Progenitor cell of endocrine pancreas (in vitro differentiated cells): ENCODE results near the gene MGAT1. TPM values are rescaled to one million over a fixed set of nuclear protein-coding genes. Genes with fewer than 3 reads are reported as not detected.

Source experiments
- DNase-seq: peaks from one replicate; pipeline ENCODE4 v3.0.0; 2021; ENCODE audit warnings: low spot score; ENCODE audit not compliant: unreplicated experiment
- H3K27ac Mint-ChIP-seq: 2 replicates; pipeline ENCODE4 v1.8.0; 2021; ENCODE audit warnings: mild to moderate bottlenecking, moderate library complexity, mixed read lengths
- H3K27me3 Mint-ChIP-seq: 2 replicates; pipeline ENCODE4 v1.8.0; 2021; ENCODE audit warnings: mixed read lengths
- H3K36me3 Mint-ChIP-seq: 2 replicates; pipeline ENCODE4 v1.8.0; 2022; ENCODE audit warnings: mixed read lengths; ENCODE audit not compliant: insufficient read depth
- H3K4me1 Mint-ChIP-seq: 2 replicates; pipeline ENCODE4 v1.8.0; 2021; ENCODE audit warnings: low read depth, mixed read lengths
- H3K4me3 Mint-ChIP-seq: 2 replicates; pipeline ENCODE4 v1.8.0; 2021; ENCODE audit warnings: low read depth, mild to moderate bottlenecking, moderate library complexity, mixed read lengths
- H3K9me3 Mint-ChIP-seq: 2 replicates; pipeline ENCODE4 v1.8.0; 2021; ENCODE audit warnings: low read depth, mixed read lengths
- total RNA-seq: library from RNA; stranded (reverse); gene quantifications from 2 replicates; pipeline ENCODE4 v1.2.1, GENCODE V29; 2021
- TF ChIP-seq, protein P1 (sequence below): fragments of 200-600 bp; sonication (generic); IDR thresholded peaks from one replicate; pipeline ENCODE4 v1.5.0; 2021; ENCODE audit warnings: antibody characterized with exemption, mild to moderate bottlenecking; ENCODE audit not compliant: unreplicated experiment

The MGAT1 gene
- total RNA-seq, 1 donor from 2014 or later: 66.9 TPM

DNA sequence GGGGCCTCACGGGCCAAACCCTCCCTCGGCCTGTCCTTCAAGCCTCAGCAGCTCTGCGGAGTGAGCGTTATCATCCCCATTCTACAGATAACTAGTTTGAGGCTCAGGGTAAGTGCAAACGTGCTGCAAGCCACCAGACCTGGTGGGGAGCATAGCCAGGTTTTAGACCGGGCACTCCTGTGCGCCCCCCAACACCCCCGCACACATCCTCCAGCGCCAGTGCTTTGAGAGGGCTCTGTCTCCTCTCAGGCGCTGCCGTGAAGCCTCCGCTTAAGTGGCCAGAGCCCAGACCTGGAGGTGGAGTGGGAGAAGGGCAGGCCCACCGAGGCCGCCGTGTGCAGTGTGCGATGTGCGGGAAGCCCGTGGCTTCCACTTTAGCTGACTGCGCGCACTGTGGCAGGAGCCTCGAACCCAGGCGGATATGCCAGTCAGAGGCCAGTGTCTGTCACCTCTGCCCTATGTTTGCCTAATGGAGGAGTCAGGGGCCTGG lies 1.6 kb upstream of the MGAT1 start:
- H3K36me3 Mint-ChIP-seq: peaks cover 7% of the 10 kb centered on the region
- H3K4me3 Mint-ChIP-seq: no peak overlapping the region
- no peaks in the 10 kb centered on the region for H3K27me3 Mint-ChIP-seq
- TF ChIP-seq, protein P1, sequence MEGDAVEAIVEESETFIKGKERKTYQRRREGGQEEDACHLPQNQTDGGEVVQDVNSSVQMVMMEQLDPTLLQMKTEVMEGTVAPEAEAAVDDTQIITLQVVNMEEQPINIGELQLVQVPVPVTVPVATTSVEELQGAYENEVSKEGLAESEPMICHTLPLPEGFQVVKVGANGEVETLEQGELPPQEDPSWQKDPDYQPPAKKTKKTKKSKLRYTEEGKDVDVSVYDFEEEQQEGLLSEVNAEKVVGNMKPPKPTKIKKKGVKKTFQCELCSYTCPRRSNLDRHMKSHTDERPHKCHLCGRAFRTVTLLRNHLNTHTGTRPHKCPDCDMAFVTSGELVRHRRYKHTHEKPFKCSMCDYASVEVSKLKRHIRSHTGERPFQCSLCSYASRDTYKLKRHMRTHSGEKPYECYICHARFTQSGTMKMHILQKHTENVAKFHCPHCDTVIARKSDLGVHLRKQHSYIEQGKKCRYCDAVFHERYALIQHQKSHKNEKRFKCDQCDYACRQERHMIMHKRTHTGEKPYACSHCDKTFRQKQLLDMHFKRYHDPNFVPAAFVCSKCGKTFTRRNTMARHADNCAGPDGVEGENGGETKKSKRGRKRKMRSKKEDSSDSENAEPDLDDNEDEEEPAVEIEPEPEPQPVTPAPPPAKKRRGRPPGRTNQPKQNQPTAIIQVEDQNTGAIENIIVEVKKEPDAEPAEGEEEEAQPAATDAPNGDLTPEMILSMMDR: no peak
- H3K9me3 Mint-ChIP-seq: no peaks in the 10 kb centered on the region
- no peak overlapping the region for H3K27ac Mint-ChIP-seq
- no peak for DNase-seq
- H3K4me1 Mint-ChIP-seq: peaks cover 47% of the 10 kb centered on the region

DNA sequence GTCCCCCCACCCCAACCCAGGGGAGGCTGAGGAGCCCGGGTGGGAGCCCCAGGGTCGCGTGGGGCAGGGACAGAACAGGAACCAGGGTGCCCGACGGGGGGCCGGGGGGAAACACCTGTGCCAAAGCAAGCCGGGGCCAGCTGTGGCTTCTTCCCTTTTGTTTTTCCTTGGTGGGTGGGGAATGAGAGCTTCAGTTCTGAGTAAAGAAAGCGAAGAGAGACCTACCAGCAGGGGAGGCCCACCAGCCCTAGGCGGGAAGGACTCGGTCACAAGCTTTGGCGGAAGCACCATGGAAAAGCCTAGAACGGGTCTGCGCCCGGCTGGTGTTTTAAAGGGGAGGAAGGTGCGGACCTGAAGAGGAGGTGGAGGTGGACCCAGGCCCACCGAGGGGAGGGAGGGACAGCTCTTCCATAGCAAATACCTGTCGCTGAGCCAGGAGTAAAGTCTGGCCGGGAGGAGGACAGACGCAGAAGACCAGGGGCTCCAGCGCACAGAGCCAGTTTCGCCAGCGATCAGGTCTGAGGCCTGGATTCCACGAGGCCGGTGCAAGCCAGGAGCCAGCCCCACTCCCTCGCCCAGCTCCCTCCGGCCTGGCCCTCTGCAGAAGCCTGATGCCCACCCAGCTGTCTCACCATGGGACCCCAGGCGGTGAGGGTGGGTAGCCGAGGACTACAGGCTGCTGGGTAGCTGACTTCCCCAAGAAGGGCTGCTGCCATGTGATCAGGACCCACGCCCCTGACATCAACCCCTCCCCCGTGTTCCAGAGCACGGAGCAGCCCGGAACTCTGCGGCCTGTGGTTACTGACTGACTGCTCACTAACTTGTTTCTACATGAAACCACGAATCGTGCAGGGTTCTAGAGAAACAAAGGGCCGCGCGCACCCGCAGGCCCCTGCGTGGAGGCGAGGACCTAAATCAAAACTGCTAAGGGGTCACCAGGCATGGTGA lies 849 bp upstream of the MGAT1 start:
- H3K36me3 Mint-ChIP-seq: peaks cover 7% of the 10 kb centered on the region
- TF ChIP-seq, protein P1: no peak
- H3K27me3 Mint-ChIP-seq: no peaks in the 10 kb centered on the region
- DNase-seq: no peak
- H3K4me3 Mint-ChIP-seq: peak overlapping the region; percentile 69
- peak overlapping the region; percentile 90 for H3K27ac Mint-ChIP-seq
- H3K4me1 Mint-ChIP-seq: peaks cover 44% of the 10 kb centered on the region
- H3K9me3 Mint-ChIP-seq: no peaks in the 10 kb centered on the region

DNA sequence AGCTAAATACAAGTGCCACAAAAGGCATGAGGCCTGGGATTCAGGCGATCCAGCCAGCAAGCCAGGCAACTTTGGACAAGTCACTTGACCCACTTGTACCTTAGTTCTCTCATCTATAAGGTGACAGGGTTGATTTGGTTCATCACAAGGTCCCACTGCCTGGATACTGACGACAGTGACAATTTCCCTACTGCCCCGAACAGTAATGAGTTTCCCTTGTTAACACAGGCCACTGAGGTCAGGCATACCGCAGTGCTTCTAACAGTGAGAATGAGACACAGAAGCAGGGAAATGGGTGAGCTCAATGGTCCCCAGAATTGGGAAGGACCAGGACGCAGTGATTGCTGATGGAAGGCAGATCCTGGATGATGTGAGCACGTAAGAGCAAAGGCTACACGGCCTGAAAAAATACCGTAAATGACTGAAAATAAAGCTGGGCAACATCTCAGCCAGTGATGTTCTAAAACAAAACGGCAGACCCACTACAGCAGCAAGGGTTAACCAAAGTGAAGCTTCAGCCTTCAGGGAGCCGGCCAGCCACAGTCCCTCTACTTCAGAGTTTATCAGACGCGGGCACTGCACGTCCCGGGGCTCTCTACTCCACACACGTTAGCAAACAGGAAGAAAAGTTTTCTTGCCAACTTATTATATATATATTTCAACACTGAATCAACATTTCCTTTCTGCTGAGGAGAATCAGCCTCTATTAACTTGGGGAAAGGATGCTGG lies 846 bp downstream of the MGAT1 start:
- Mint-ChIP-seq H3K4me3 (peak overlapping the region; percentile 75), H3K27me3 (no peaks in the 10 kb centered on the region), H3K27ac (no peak overlapping the region), H3K4me1 (peaks cover 30% of the 10 kb centered on the region), H3K9me3 (no peaks in the 10 kb centered on the region), H3K36me3 (peaks cover 8% of the 10 kb centered on the region)
- TF ChIP-seq, protein P1: no peak
- no peak for DNase-seq

DNA sequence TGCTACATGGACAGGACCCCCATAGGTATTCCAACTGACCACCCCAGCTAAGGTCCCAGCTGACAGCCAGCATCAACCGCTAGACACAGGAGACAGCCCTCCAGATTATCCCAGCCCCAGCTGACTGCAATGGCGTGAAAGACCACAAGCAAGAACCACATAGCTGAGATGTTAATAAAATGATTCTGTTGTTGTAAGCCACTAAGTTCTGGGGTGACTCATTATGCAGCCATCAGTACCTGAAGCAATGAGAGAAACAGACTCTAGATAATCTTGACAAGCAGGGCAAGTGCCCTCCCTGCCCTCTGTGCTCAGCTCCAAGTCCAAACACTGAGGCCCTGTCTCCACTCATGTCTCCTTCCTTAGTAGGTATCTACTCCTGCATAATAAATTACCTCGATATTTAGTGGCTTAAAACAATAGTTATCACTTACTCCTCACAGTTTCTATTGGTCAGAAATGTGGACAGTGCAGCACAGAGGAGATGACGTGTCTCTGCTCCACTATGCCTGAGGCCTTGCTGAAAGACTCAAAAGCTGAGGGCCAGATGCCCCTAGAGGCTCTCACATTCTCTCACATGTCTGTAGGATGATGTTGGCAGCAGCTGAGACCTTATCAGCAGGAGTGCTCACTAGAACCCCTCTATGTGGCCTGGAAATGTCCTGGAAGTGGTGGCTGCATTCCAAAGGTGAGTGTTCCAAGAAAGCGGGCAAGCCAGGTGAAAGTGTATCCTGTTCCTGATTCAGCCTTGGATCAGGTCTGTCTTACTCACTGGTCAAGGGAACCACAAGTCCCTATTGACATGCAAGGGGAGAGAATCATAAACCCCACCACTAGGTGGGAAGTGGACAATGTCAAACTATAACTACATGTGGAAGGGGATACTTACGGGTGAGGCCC lies 2.5 kb downstream of the MGAT1 start:
- Mint-ChIP-seq H3K36me3 (peaks cover 7% of the 10 kb centered on the region), H3K9me3 (no peaks in the 10 kb centered on the region), H3K4me3 (peak overlapping the region; percentile 45), H3K4me1 (peaks cover 20% of the 10 kb centered on the region), H3K27ac (no peak overlapping the region), H3K27me3 (no peaks in the 10 kb centered on the region)
- DNase-seq: no peak
- TF ChIP-seq, protein P1: no peak

DNA sequence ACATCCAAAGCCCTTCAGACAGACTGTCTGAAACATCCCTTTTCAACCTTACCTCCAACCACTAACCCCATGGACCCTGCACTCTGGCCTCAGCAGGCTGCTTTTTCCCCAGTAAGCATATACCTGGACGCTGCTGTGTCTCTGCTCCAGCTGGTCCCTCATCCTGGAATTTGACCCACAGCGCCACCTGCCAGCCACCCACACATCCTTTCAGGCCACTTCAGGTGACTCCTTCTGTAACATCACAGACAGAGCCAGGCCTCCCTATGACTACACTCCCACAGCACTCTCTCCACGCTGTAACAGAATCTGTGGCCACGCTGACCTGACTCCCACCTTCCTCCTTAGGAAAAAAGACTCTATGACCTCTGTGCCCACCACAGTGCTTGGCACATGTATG lies 3.4 kb downstream of the MGAT1 start:
- Mint-ChIP-seq H3K36me3 (peaks cover 4% of the 10 kb centered on the region), H3K4me3 (no peak overlapping the region), H3K9me3 (no peaks in the 10 kb centered on the region), H3K4me1 (peaks cover 17% of the 10 kb centered on the region), H3K27ac (no peak overlapping the region), H3K27me3 (no peaks in the 10 kb centered on the region)
- peak; percentile 32 for DNase-seq
- TF ChIP-seq, protein P1: peak; percentile 66
